H1 (cell line): ENCODE measurements around the gene MAN1A2. TPM values are rescaled to one million over a fixed set of nuclear protein-coding genes. Genes with fewer than 3 reads are reported as not detected.

ENCODE experiments used
- ATF2 ChIP-seq: IDR thresholded peaks from 2 replicates; pipeline ENCODE4 v1.6.1; 2012; ENCODE audit warnings: low read length, inconsistent platforms
- EZH2 ChIP-seq: fragments of 200-600 bp; sonication (generic); IDR thresholded peaks from 2 replicates; pipeline ENCODE4 v1.7.1; 2012; ENCODE audit warnings: low read depth, mild to moderate bottlenecking, moderate library complexity, low read length, inconsistent platforms; ENCODE audit not compliant: severe bottlenecking
- polyA plus RNA-seq, 7 experiments: library from polyadenylated mRNA; depleted of rRNA in 3 of 7; stranded (reverse) in 5 of 7; unstranded in 2 of 7; fragments of >200 nt in 5 of 7; fragments of 200-250 nt in 2 of 7; gene quantifications; 1 replicate in 5 of 7; 2 replicates in 1 of 7; 4 replicates in 1 of 7; pipeline versions ENCODE4 v1.2.1 to v1.2.3, GENCODE V29; 2011 to 2013; ENCODE audit warnings: missing spikeins in 2 of 7, mixed read lengths in 2 of 7
- total RNA-seq: library from RNA; stranded (reverse); fragmentation: NEBNext Ultra II Directional; extraction: Animal tissue kit (Norgen Biotek cat#: 25700); gene quantifications from 2 replicates; pipeline ENCODE4 v1.2.1, GENCODE V29; 2021

Gene MAN1A2
- total and polyA plus RNA-seq, 2 of the 8 experiments (the other 6 are each of a cell fraction or from before 2014, with no cell fraction given), result 5.5 to 18.8 TPM

- TF ChIP-seq ATF2 (no peak), EZH2 (no peak)
These were observed 197.2 kb downstream of the MAN1A2 start (continued) for GRCh38 chr1:117564227-117565075.
